A549 (cell line): ENCODE results near the gene BNIP5. TPM values are rescaled to one million over a fixed set of nuclear protein-coding genes. Genes with fewer than 3 reads are reported as not detected.

Experiments used
- ATAC-seq, 2 experiments: fragments of 200-7000 bp in 1 of 2; fragments of >200 bp in 1 of 2; cut with Nextera tagmentation in 1 of 2; cut with Tn5 transposase in 1 of 2; 3 replicates each; pipeline versions ENCODE4 v1.8.0 to v1.9.1; 2018 to 2020; ENCODE audit warnings: mild to moderate bottlenecking in 1 of 2, moderate library complexity in 1 of 2
- CTCF ChIA-PET: fragments of 300-600 bp; sonication (Branson Sonifier 250); formaldehyde crosslinking; extraction: SDS; loops from one replicate; lab custom pipeline; 2021; ENCODE audit warnings: antibody characterized with exemption, inconsistent platforms; lab: Yijun Ruan, JAX
- POLR2A ChIA-PET: fragments of 350-600 bp; formaldehyde crosslinking; extraction: SDS; loops from one replicate; lab custom pipeline; 2021; ENCODE audit warnings: antibody characterized with exemption, inconsistent platforms; lab: Yijun Ruan, JAX
- DNase-seq, 2 experiments: peaks; one replicate each; pipeline versions ENCODE4 v3.0.0 to v3.0.0-alpha.2; 2011 to 2016; ENCODE audit warnings: low read depth in 1 of 2, low spot score in 1 of 2
- FAIRE-seq: peaks from 2 replicates; lab custom pipeline; 2011; peaks lifted over from hg19 to GRCh38; lab: Jason Lieb, UNC
- H3K27ac ChIP-seq, 2 experiments: fragments of >200 bp; sonication (Bioruptor Twin); formaldehyde crosslinking; 3 replicates each; pipeline ENCODE4 v1.5.1; 2016 to 2017
- H3K4me1 ChIP-seq: fragments of >200 bp; sonication (Bioruptor Twin); formaldehyde crosslinking; 3 replicates; pipeline ENCODE4 v1.6.1; 2016
- H3K4me2 ChIP-seq: fragments of >200 bp; sonication (Bioruptor Twin); formaldehyde crosslinking; 3 replicates; pipeline ENCODE4 v1.6.1; 2016
- H3K4me3 ChIP-seq: fragments of >200 bp; sonication (Bioruptor Twin); formaldehyde crosslinking; 3 replicates; pipeline ENCODE4 v1.5.1; 2016
- H3K9me3 ChIP-seq: fragments of >200 bp; sonication (Bioruptor Twin); formaldehyde crosslinking; 3 replicates; pipeline ENCODE4 v1.6.1; 2016
- BCL3 ChIP-seq: fragments of >200 bp; sonication (Bioruptor Twin); formaldehyde crosslinking; IDR thresholded peaks from 3 replicates; pipeline ENCODE4 v1.6.1; 2016
- CHD4 ChIP-seq: fragments of 200-600 bp; sonication (generic); IDR thresholded peaks from 2 replicates; pipeline ENCODE4 v1.6.1; 2016; ENCODE audit warnings: antibody characterized with exemption, mild to moderate bottlenecking, borderline replicate concordance
- CTCF ChIP-seq: fragments of >200 bp; sonication (Bioruptor Twin); formaldehyde crosslinking; IDR thresholded peaks from 3 replicates; pipeline ENCODE4 v1.5.1; 2016
- EHMT2 ChIP-seq: fragments of 200-600 bp; sonication (generic); IDR thresholded peaks from 2 replicates; pipeline ENCODE4 v1.6.1; 2016; ENCODE audit warnings: antibody characterized with exemption, low read depth, mild to moderate bottlenecking, moderate library complexity
- ESRRA ChIP-seq: fragments of 150-350 bp; IDR thresholded peaks from 2 replicates; pipeline ENCODE4 v1.6.1; 2014; ENCODE audit warnings: mild to moderate bottlenecking, low read length, borderline replicate concordance
- FOSB ChIP-seq: fragments of 250-450 bp; sonication (Bioruptor Pico); IDR thresholded peaks from 2 replicates; pipeline ENCODE4 v1.5.0; 2020; ENCODE audit warnings: mild to moderate bottlenecking, moderate library complexity
- FOSL2 ChIP-seq, 2 experiments: fragments of 450-650 bp in 1 of 2; fragments of >200 bp in 1 of 2; sonication (Bioruptor Twin) in 1 of 2; formaldehyde crosslinking; IDR thresholded peaks; 2 replicates each; pipeline versions ENCODE4 v1.5.0 to v1.6.1; 2016 to 2020; ENCODE audit warnings: mild to moderate bottlenecking in 1 of 2, moderate library complexity in 1 of 2
- HES2 ChIP-seq: fragments of >200 bp; sonication (Bioruptor Twin); formaldehyde crosslinking; IDR thresholded peaks from 2 replicates; pipeline ENCODE4 v1.6.1; 2016
- HEYL ChIP-seq: fragments of 250-450 bp; sonication (Bioruptor Pico); IDR thresholded peaks from 2 replicates; pipeline ENCODE4 v1.8.0; 2021; ENCODE audit warnings: mild to moderate bottlenecking, moderate library complexity
- HOXA7 ChIP-seq: fragments of 250-450 bp; sonication (Bioruptor Pico); IDR thresholded peaks from 2 replicates; pipeline ENCODE4 v1.5.0; 2020; ENCODE audit warnings: mild to moderate bottlenecking, moderate library complexity
- HOXB5 ChIP-seq: fragments of 250-450 bp; sonication (Bioruptor Pico); IDR thresholded peaks from 2 replicates; pipeline ENCODE4 v1.5.0; 2020; ENCODE audit warnings: mild to moderate bottlenecking, moderate library complexity
- JUN ChIP-seq, 2 experiments: fragments of >200 bp; sonication (Bioruptor Twin); formaldehyde crosslinking; IDR thresholded peaks; 2 replicates in 1 of 2; 3 replicates in 1 of 2; pipeline ENCODE4 v1.6.1; 2016 to 2017
- KDM1A ChIP-seq: fragments of 200-600 bp; sonication (generic); IDR thresholded peaks from 2 replicates; pipeline ENCODE4 v1.6.1; 2016; ENCODE audit warnings: low read depth, mild to moderate bottlenecking
- MAFK ChIP-seq: fragments of 450-650 bp; IDR thresholded peaks from 2 replicates; pipeline ENCODE4 v1.6.1; 2014; ENCODE audit not compliant: partially characterized antibody
- MAX ChIP-seq: IDR thresholded peaks from 2 replicates; pipeline ENCODE4 v1.6.1; 2012
- PBX3 ChIP-seq: IDR thresholded peaks from 2 replicates; pipeline ENCODE4 v1.6.1; 2012
- POLR2AphosphoS2 ChIP-seq: conservative IDR thresholded peaks from 2 replicates; pipeline ENCODE4 v1.6.1; 2012; ENCODE audit warnings: low read length, improper control_type of control experiment, inconsistent platforms
- RAD21 ChIP-seq, 2 experiments: fragments of >200 bp in 1 of 2; sonication (Bioruptor Twin) in 1 of 2; formaldehyde crosslinking in 1 of 2; IDR thresholded peaks in 1 of 2; conservative IDR thresholded peaks in 1 of 2; 2 replicates in 1 of 2; 3 replicates in 1 of 2; pipeline ENCODE4 v1.6.1; 2012 to 2018; ENCODE audit warnings: inconsistent platforms in 1 of 2
- RARB ChIP-seq: fragments of 250-450 bp; sonication (Bioruptor Pico); IDR thresholded peaks from 2 replicates; pipeline ENCODE4 v1.8.0; 2021; ENCODE audit warnings: mild to moderate bottlenecking, moderate library complexity
- RCOR1 ChIP-seq: fragments of 150-350 bp; IDR thresholded peaks from 2 replicates; pipeline ENCODE4 v1.6.1; 2014; ENCODE audit warnings: antibody characterized with exemption, low read length, low read depth
- RNF2 ChIP-seq: fragments of 200-600 bp; sonication (generic); IDR thresholded peaks from 2 replicates; pipeline ENCODE4 v1.6.1; 2016; ENCODE audit warnings: low read depth, mild to moderate bottlenecking, antibody characterized with exemption, moderate library complexity, borderline replicate concordance
- TFCP2L1 ChIP-seq: fragments of 250-450 bp; sonication (Bioruptor Pico); IDR thresholded peaks from 2 replicates; pipeline ENCODE4 v1.5.0; 2021; ENCODE audit warnings: mild to moderate bottlenecking
- ZSCAN20 ChIP-seq: fragments of 250-450 bp; sonication (Bioruptor Pico); IDR thresholded peaks from 2 replicates; pipeline ENCODE4 v1.8.0; 2022; ENCODE audit warnings: mild to moderate bottlenecking, moderate library complexity
- WGBS: methylation state at CpG from one replicate; pipeline ENCODE4 v1.1.6; 2017; ENCODE audit errors: missing lambda C conversion rate; 5-methylcytosine and 5-hydroxymethylcytosine counted together
- polyA plus RNA-seq, 4 experiments: library from polyadenylated mRNA; depleted of rRNA in 3 of 4; stranded (reverse); fragments of >200 nt; fragmentation: RNase III in 1 of 4; extraction: RNeasy Plus Mini Kit Qiagen cat#74134 plus additional on column Dnase treatment in 1 of 4; gene quantifications; 2 replicates in 3 of 4; 3 replicates in 1 of 4; pipeline ENCODE4 v1.2.3, GENCODE V29; 2011 to 2017

The BNIP5 gene
- polyA plus RNA-seq, 2 of the 4 experiments (the other 2 are of a cell fraction): not detected

- Histone ChIP-seq H3K27ac (no peak overlapping the region), H3K4me2 (no peak overlapping the region), H3K4me3 (no peak overlapping the region), H3K4me1 (peaks cover 11% of the 10 kb centered on the region)
- ATAC-seq: no peak
- no peak for FAIRE-seq
- 85% methylated on average over 26 of the region's 26 CpGs for WGBS
- TF ChIP-seq ZSCAN20 (CRISPR knock-in tag) (no peak), RCOR1 (no peak), PBX3 (no peak), TFCP2L1 (no peak), FOSL2 (IDR thresholded peaks at IDR 0.05) (no peak), FOSL2 (CRISPR knock-in tag; IDR thresholded peaks at IDR 0.05) (no peak), RARB (CRISPR knock-in tag) (no peak), HOXB5 (CRISPR knock-in tag) (no peak), HEYL (CRISPR knock-in tag) (no peak), CTCF (no peak), KDM1A (no peak), POLR2AphosphoS2 (no peak), BCL3 (no peak)
- TF ChIP-seq, all 56 proteins: peak for 0
- POLR2A ChIA-PET: no interaction called here
- no peaks in the 10 kb centered on the region for H3K9me3 ChIP-seq
- CTCF ChIA-PET: interaction anchor here (0.8 to 10.8 kb wide), 3 partner anchors 16 to 146 kb away, joined by 3 to 73 read pairs (median 3); no protein-coding TSS in a partner anchor
- no peak for DNase-seq
These were observed 51.5 kb downstream of the BNIP5 start for GRCh38 chr6:36285187-36285671.

GRCh38 chr6:36284359-36284758, 52.3 kb downstream of the BNIP5 start:
- CTCF ChIA-PET: interaction anchor here (10.8 kb wide), 1 partner anchor 17 kb away, joined by 73 read pairs; no protein-coding TSS in a partner anchor
- no peak overlapping the region for H3K27ac ChIP-seq
- no peak overlapping the region for H3K4me2 ChIP-seq
- no peak overlapping the region for H3K4me3 ChIP-seq
- H3K9me3 ChIP-seq: no peaks in the 10 kb centered on the region
- 94% methylated on average over 1 of the region's 1 CpG for WGBS
- FAIRE-seq (no peak), DNase-seq (no peak), ATAC-seq (no peak)
- peaks cover 2% of the 10 kb centered on the region; the same call in 2 of the 3 replicates for H3K4me1 ChIP-seq
- TF ChIP-seq RAD21 (conservative IDR thresholded peaks at IDR 0.05 in 1 of 2, IDR thresholded peaks at IDR 0.05 in 1 of 2) (no peak), FOSB (no peak), RNF2 (no peak), HOXA7 (CRISPR knock-in tag) (no peak), MAX (no peak), HES2 (no peak), JUN (IDR thresholded peaks at IDR 0.05) (no peak), MAFK (no peak), EHMT2 (no peak), CHD4 (no peak), HOXB5 (CRISPR knock-in tag) (no peak), ESRRA (no peak), FOSL2 (IDR thresholded peaks at IDR 0.05) (no peak), FOSL2 (CRISPR knock-in tag; IDR thresholded peaks at IDR 0.05) (no peak)
- POLR2A ChIA-PET: no interaction called here
